Measurements from ENCODE around the gene SPP2. TPM values are rescaled to one million over a fixed set of nuclear protein-coding genes. Genes with fewer than 3 reads are reported as not detected.

The SPP2 gene
- polyA plus RNA-seq, 3 donors from 2014 or later = not detected

- H3K4me1 Mint-ChIP-seq = peaks cover 3 to 10% of the 10 kb centered on the region in 2 donors
Measured at GRCh38 chr2:234110219-234110618, 59.7 kb downstream of the SPP2 start.

GRCh38 chr2:234111523-234111922 is 61.0 kb downstream of the SPP2 start:
- no peak for DNase-seq
- H3K27me3 Mint-ChIP-seq (ENCODE audit: low read depth in 3 of 3) = peaks cover 0 to 6% (median 4%) of the 10 kb centered on the region in 3 donors
- no peak overlapping the region for H3K27ac Mint-ChIP-seq
- H3K9me3 Mint-ChIP-seq = peaks cover 0 to 1% (median 0%) of the 10 kb centered on the region in 6 donors
- H3K36me3 Mint-ChIP-seq = peaks cover 0 to 5% (median 3%) of the 10 kb centered on the region in 3 donors
- H3K4me1 Mint-ChIP-seq = peaks cover 2 to 5% of the 10 kb centered on the region in 2 donors
- no peak overlapping the region for H3K4me3 Mint-ChIP-seq

More at GRCh38 chr2:234110219-234110618, 59.7 kb downstream of the SPP2 start:
- peaks cover 0 to 4% (median 2%) of the 10 kb centered on the region in 3 donors for H3K27me3 Mint-ChIP-seq (ENCODE audit: low read depth in 3 of 3)
- H3K9me3 Mint-ChIP-seq = peaks cover 0 to 1% (median 0%) of the 10 kb centered on the region in 6 donors
- no peak for DNase-seq
- H3K36me3 Mint-ChIP-seq = peaks cover 0 to 8% (median 3%) of the 10 kb centered on the region in 3 donors
- no peak overlapping the region for H3K27ac Mint-ChIP-seq
- H3K4me3 Mint-ChIP-seq = no peak overlapping the region

GRCh38 chr2:234116010-234116409 is 65.5 kb downstream of the SPP2 start:
- DNase-seq = no peak
- H3K9me3 Mint-ChIP-seq = no peaks in the 10 kb centered on the region
- peaks cover 0 to 5% (median 0%) of the 10 kb centered on the region in 3 donors for H3K36me3 Mint-ChIP-seq
- peaks cover 9% of the 10 kb centered on the region in 2 donors for H3K4me1 Mint-ChIP-seq
- H3K27me3 Mint-ChIP-seq (ENCODE audit: low read depth in 3 of 3) = peaks cover 0 to 6% (median 3%) of the 10 kb centered on the region in 3 donors
- no peak overlapping the region for H3K27ac Mint-ChIP-seq
- no peak overlapping the region for H3K4me3 Mint-ChIP-seq

DNA sequence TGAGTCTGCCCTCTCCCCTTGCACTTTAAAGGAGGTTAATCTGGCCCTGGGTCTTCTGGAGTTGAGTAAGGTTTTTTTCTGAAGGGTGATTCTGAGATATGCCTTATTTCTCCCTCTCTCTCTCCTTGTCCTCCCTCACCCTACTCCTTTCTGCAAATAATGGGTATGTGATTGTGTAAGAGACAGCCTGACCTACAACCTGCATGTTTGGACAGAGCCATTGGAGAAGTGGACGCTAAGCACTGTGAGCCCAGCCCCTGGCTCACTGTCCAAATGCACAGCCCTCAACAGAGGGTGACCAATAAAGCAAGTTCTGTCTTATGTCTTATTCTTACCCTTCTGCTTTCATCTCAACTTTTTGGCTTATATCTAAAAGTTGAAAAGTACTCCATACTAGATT is 71.5 kb downstream of the SPP2 start:
- Mint-ChIP-seq H3K4me1 (peaks cover 9% of the 10 kb centered on the region in 2 donors), H3K9me3 (no peaks in the 10 kb centered on the region), H3K27me3 (ENCODE audit: low read depth in 3 of 3) (peaks cover 0 to 1% (median 0%) of the 10 kb centered on the region in 3 donors), H3K36me3 (no peaks in the 10 kb centered on the region), H3K4me3 (no peak overlapping the region), H3K27ac (no peak overlapping the region)
- DNase-seq = no peak

GRCh38 chr2:234125451-234126145 is 75.1 kb downstream of the SPP2 start:
- H3K27me3 Mint-ChIP-seq (ENCODE audit: low read depth in 3 of 3) = peaks cover 0 to 3% (median 0%) of the 10 kb centered on the region in 3 donors
- DNase-seq = no peak
- no peaks in the 10 kb centered on the region for H3K36me3 Mint-ChIP-seq
- H3K27ac Mint-ChIP-seq = no peak overlapping the region
- H3K4me1 Mint-ChIP-seq = peaks cover 20 to 33% of the 10 kb centered on the region in 2 donors
- H3K4me3 Mint-ChIP-seq = no peak overlapping the region
- H3K9me3 Mint-ChIP-seq = no peaks in the 10 kb centered on the region

- peaks cover 0 to 4% (median 0%) of the 10 kb centered on the region in 3 donors for H3K27me3 Mint-ChIP-seq (ENCODE audit: low read depth in 3 of 3)
- no peak overlapping the region for H3K27ac Mint-ChIP-seq
- H3K9me3 Mint-ChIP-seq = no peaks in the 10 kb centered on the region
- H3K4me1 Mint-ChIP-seq = peaks cover 22 to 38% of the 10 kb centered on the region in 2 donors
- H3K4me3 Mint-ChIP-seq = no peak overlapping the region
- no peak for DNase-seq
- peaks cover 0 to 2% (median 2%) of the 10 kb centered on the region in 3 donors for H3K36me3 Mint-ChIP-seq
Measured at GRCh38 chr2:234126146-234126470, 75.6 kb downstream of the SPP2 start.

Other genes with a start within 250 kb of the SPP2 start
- 1 to 10 TPM in 1 of 3 donors, under 1 TPM in 2; 0.47 to 1.2 (median 0.69) TPM for gene HJURP, start 196.2 kb upstream of the SPP2 start, polyA plus RNA-seq
- under 1 TPM; 0.06 to 0.52 (median 0.42) TPM for gene TRPM8, start 133.3 kb upstream of the SPP2 start, polyA plus RNA-seq